Measurements from ENCODE around the gene FUNDC2.

FUNDC2 gene

DNA sequence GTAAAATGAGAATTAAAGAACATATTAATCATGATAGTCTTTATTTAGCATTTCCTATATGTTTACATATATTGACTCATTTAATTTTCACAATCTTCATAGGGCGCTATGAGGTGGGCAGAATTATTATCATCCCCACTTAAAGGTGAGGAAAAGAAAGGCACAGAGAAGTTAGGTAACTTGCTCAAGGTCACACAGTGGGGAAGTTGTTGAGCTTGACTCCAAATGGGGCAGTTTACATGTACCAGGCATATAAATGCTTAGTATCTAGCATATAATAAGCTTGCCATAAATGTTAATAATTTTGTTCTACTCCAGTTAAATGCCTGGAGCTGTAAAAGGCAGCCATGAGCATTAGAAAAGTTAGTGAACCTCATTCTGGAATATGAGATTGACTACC, 42.8 kb downstream of the FUNDC2 start:
- DNase-seq (ENCODE audit: low read depth), result no peak

DNA sequence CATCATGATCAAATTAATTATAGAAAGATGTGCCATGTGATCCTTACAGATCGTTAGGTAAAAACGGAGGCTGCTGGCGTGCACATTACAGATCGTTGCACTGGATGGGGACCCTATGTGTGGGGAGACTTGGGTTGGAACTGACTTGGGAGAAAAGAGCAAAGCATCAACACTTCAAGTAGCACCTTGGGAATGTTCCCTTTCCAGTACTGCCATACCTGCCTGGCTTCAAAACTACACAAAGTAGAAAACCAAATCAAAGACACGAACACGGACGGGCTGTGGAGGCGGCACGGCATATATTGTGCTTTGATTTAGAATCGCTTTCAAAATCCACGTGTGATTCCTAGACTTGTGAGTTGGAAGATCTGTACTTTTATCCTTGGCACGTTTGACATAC, 43.4 kb downstream of the FUNDC2 start:
- no peak for DNase-seq (ENCODE audit: low read depth)

DNA sequence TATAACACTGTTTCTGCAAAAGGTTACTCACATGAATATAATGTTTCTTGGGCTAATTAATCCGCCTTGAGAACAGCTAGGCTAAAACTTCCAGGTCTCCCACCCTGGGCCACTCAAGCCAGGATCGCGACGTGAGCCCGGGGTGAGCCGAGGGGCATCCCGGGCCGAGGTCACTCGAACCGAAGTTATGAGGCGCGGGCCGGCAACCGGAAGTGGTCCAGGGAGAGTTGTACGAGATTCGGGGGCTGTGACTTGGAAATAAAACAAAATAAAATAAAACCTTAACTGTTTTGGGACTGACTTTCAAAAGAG, 44.0 kb downstream of the FUNDC2 start:
- DNase-seq (ENCODE audit: low read depth), result no peak

DNA sequence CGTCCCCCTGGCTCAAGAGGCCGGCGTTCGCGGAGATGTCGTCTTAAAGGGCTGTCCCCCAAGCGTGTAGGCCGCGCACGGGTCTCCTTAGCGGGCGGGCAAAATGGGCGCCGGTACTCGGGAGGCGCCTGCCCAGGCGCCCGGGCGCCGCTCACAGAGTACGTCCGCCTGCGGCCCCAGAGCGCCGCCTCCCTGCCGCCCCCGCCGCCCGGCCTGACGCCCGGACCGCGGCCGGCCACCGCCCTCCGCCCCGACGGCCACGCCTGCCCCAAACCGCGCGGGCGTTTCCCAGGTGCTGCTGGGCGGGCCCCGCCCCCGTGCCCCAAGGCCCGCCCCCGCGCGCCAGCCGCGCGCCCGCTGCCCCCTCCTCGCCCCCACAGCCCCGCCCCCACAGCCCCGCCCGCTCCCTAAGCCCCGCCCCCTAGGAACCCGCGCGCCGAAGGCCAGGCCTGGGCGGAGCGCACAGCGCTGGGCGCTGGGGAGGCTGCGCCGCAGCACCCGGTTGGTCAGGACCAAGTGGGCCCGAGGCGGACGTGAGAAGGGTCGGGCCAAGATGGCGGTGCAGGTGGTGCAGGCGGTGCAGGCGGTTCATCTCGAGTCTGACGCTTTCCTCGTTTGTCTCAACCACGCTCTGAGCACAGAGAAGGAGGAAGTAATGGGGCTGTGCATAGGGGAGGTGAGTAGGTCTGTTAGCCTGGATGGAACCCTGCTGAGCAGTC, 44.5 kb downstream of the FUNDC2 start, which contains the start of the genes BRCC3, CMC4 and MTCP1:
Gene BRCC3, plus strand, starts transcription at position 534 of the 719 bp plus-strand sequence. Its CDS starts 20 bp downstream, at position 554.
Gene CMC4, minus strand, starts transcription at position 162 of the 719 bp plus-strand sequence. CDS start 7,113 bp downstream, outside the sequence.
Gene MTCP1, minus strand, starts transcription at position 162 of the 719 bp plus-strand sequence. CDS start 5,126 bp downstream, outside the sequence.
- peak; percentile 63 for DNase-seq (ENCODE audit: low read depth)

DNA sequence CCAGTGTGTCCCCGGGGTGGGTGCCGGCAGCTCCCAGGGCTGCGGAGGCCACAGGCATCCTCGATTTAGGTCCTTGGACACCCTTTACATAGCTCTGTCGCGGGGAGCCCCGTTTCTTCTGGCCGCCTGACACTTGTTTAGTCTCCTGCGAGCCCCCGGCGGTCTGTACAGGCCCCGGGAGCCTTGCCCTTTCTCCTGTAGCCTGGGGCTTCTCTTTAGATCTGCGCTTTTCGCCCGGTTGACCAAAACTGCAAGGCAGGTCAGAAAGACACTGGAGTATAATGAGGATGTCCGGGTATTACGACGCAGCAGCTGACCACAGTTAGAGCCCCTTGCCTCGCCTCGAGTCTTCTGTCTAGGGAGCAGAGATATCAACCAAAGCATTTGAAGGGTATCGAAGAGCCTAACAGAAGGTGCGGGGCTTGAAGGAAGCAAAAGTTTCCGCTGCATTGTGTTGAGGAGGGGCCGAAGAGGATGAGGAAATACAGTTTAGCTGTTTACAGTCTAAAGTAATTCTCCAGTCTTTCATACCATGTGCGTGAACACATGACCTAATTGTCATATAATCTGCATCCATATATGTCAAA, 45.1 kb downstream of the FUNDC2 start:
- DNase-seq (ENCODE audit: low read depth), result no peak

DNA sequence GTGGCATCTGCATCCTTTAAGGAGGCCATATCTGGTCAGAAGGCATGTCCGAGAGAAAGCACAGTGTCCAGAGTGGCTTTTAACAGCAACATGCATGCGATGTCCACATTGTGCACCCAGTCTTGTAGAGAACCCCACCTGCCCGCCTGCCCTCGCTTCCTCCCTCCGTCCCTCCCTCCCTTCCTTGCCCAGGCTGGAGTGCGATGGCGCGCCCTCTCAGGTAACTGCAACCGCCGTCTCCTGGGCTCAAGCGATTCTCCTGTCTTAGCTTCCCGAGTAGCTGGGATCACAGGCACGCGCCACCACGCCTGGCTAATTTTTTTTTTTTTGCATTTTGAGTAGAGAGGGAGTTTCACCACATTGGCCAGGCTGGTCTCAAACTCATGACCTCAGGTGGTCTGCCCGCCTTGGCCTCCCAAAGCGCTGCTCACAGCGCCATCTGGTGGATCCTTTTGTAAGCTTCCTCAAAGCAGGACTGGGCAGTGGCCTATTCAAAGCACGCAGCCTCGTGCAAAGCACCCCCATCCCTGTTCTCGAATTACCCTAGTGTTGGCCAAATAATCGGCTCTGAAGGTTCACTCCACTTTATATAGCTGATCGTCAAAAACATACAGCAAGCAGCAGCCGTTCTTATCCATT, 59.7 kb downstream of the FUNDC2 start:
- DNase-seq (ENCODE audit: low read depth), result peak; percentile 12

DNA sequence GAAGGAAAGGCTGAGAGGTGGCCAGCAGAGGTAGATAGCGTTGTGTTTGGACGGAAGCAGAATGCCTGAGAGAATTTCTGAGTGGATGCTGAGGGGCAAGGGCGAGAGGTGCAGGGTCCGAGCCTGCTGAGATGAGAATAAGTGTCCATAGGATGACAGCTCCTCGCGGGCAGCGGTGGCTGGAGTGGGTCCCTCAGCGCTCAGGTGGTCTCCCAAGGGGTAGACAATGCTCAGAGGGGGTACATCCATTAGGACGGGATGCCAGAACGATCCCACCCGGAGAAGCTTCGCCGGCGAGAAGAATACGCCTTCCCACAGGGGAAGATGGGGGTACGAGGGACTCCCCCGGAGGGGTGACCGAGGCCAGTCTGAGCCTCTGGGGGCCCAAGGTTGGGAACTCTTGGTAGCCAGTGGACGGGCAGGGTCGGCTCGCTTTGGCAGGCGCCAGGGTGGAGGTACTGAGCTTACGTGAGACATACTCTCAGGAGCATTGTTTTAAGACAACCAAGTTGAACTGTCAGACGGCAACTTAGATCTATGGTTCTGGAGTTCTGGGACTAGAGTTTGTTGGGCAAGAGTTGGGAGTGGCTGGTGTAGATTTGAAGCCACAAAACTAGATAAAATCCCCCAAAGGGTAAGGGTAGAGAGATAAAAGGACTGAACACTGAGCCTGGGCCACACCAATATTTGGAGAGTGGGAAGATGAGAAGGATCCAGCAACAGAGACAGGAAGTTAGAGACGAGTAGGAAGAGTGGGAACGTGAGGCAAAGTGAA, 60.5 kb downstream of the FUNDC2 start:
- no peak for DNase-seq (ENCODE audit: low read depth)

DNA sequence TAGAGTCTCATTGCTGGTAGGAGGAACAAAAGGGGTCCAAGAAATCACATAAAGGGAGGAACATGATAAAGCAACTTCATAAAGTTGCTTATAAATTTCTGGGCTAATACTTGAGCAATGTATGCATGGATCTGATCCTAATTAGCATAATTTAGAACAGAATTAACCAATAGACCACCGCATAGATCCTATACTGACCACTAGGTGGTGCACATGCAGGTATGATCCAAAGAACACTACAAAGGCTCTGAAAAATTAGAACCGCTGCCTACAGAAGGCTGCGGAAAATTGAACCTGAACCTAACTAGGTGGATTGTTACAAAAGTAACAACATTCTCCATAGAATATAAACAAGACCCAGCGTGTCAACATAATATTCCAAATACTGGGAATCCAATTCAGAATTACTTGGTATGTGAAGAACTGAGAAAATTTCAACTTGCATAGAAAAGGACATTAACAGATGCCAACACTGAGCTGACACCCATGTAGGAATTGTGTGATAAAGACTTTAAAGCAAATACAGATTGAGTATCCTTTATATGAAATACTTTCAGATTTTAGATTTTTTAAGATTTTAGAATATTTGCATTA, 67.9 kb downstream of the FUNDC2 start:
- peak; percentile 10 for DNase-seq (ENCODE audit: low read depth)

DNA sequence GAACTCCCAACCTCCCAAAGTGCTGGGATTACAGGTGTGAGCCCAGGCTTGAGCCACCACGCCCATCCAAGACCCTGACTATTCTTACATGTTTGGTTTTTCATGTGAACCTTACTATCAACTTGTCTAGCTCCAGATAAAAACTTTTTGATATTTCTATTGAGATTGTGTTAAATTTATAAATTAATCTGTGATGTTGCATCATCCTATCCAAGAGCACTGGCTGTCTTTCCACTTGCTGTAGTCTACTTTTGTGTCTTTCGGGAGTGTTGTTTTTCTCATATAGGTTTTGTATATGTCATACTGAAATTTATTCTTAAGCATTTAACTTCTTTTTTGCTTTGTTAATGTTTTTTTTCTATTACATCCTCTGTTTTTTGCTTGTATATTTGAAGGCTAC, 79.3 kb downstream of the FUNDC2 start:
- DNase-seq (ENCODE audit: low read depth), result no peak

DNA sequence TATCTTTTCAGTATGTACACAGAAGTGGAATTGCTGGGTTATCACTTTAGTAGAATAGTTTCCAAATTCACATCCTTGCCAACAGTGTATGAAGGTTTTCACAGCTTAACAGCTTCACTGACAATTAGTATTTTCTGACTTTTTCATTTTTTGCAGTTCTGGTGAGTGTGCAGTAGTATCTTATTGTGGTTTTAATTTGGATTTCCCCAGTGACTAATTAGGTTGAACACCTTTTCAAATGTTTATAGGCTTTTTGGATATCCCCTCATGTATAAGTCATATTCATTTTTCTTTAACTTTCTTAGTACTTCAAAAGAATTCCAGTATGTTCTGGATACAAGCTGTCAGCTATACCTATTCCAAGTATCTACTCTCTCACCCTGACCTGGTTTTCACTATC, 81.8 kb downstream of the FUNDC2 start:
- DNase-seq (ENCODE audit: low read depth), result no peak

Data from activated T-cell treated with anti-CD3 and anti-CD28 coated beads for 24 hours (primary cell).